ENCODE measurements around the gene GGPS1. TPM values are rescaled to one million over a fixed set of nuclear protein-coding genes. Genes with fewer than 3 reads are reported as not detected.
"Not testable (repeated sequence)": the region's sequence is repeated elsewhere in the genome, so short reads cannot be mapped to it uniquely, and the experiment has no call there.

Gene GGPS1
- total RNA-seq, 2 experiments from 2014 or later = 24.5 to 25.9 TPM

GRCh38 chr1:235375919-235376605 is 47.7 kb downstream of the GGPS1 start:
- H3K9me3 Mint-ChIP-seq (ENCODE audit: insufficient read depth) = no peaks in the 10 kb centered on the region
- POLR2A ChIA-PET = interaction anchor here (0.7 to 0.8 kb wide), 2 partner anchors 8 to 11 kb away, joined by 3 to 4 read pairs; partner anchors contain the start of gene TBCE

DNA sequence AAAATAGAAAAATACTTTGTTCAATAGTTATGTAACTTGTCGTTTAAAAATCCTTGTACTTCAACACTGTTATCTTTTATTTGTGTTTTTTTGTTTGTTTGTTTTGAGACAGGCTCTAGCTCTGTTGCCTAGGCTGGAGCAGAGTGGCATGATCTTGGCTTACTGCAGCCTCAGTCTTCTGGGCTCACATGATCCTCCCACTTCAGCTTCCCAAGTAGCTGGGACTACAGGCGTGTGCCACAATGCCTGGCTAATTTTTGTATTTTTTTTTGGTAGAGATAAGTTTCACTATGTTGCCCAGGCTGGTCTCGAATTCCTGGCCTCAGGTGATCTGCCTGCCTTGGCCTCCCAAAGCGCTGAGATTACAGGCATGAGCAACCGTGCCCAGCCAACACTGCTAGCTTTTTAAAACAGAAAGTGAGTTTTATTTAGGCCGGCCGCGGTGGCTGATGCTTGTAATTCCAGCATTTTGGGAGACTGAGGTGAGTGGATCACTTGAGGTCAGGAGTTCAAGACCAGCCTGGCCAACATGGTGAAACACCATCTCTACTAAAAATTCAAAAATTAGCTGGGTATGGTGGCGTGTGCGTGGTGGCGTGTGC is 49.9 kb downstream of the GGPS1 start:
- CTCF ChIA-PET = interaction anchor here (1.4 to 2.7 kb wide), 2 partner anchors 37 to 39 kb away, joined by 3 to 8 read pairs; no protein-coding TSS in a partner anchor
- H3K4me1 Mint-ChIP-seq (ENCODE audit: low read depth); H3K9me3 Mint-ChIP-seq (ENCODE audit: insufficient read depth); ATAC-seq; H3K27ac Mint-ChIP-seq; H3K4me3 Mint-ChIP-seq; H3K27me3 Mint-ChIP-seq (ENCODE audit: low read depth); POLR2A ChIA-PET; DNase-seq: not testable (repeated sequence)
- H3K36me3 Mint-ChIP-seq (ENCODE audit: low read depth) = peaks cover 32% of the 10 kb centered on the region

More at GRCh38 chr1:235375919-235376605, 47.7 kb downstream of the GGPS1 start:
- Mint-ChIP-seq H3K36me3 (ENCODE audit: low read depth) (peaks cover 25% of the 10 kb centered on the region), H3K27ac (peak overlapping the region; percentile 9), H3K4me3 (no peak overlapping the region), H3K4me1 (ENCODE audit: low read depth) (no peaks in the 10 kb centered on the region), H3K27me3 (ENCODE audit: low read depth) (no peaks in the 10 kb centered on the region)
- CTCF ChIA-PET = no interaction called here
- no peak for ATAC-seq
- DNase-seq = no peak

DNA sequence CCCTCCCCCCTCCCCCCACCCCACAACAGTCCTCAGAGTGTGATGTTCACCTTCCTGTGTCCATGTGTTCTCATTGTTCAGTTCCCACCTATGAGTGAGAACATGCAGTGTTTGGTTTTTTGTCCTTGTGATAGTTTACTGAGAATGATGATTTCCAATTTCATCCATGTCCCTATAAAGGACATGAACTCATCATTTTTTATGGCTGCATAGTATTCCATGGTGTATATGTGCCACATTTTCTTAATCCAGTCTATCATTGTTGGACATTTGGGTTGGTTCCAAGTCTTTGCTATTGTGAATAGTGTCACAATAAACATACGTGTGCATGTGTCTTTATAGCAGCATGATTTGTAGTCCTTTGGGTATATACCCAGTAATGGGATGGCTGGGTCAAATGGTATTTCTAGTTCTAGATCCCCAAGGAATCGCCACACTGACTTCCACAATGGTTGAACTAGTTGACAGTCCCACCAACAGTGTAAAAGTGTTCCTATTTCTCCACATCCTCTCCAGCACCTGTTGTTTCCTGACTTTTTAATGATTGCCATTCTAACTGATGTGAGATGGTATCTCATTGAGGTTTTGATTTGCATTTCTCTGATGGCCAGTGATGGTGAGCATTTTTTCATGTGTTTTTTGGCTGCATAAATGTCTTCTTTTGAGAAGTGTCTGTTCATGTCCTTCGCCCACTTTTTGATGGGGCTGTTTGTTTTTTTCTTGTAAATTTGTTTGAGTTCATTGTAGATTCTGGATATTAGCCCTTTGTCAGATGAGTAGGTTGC is 53.8 kb downstream of the GGPS1 start:
- H3K4me3 Mint-ChIP-seq; H3K4me1 Mint-ChIP-seq (ENCODE audit: low read depth); CTCF ChIA-PET; DNase-seq; ATAC-seq; H3K27ac Mint-ChIP-seq; H3K27me3 Mint-ChIP-seq (ENCODE audit: low read depth); H3K9me3 Mint-ChIP-seq (ENCODE audit: insufficient read depth); POLR2A ChIA-PET: not testable (repeated sequence)
- H3K36me3 Mint-ChIP-seq (ENCODE audit: low read depth) = peaks cover 28% of the 10 kb centered on the region

DNA sequence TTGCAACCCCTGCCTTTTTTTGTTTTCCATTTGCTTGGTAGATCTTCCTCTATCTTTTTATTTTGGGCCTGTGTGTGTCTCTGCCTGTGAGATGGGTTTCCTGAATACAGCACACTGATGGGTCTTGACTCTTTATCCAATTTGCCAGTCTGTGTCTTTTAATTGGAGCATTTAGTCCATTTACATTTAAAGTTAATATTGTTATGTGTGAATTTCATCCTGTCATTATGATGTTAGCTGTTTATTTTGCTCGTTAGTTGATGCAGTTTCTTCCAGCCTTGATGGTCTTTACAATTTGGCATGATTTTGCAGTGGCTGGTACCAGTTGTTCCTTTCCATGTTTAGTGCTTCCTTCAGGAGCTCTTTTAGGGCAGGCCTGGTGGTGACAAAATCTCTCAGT is 57.3 kb downstream of the GGPS1 start:
- POLR2A ChIA-PET; DNase-seq; ATAC-seq; H3K4me1 Mint-ChIP-seq (ENCODE audit: low read depth); H3K9me3 Mint-ChIP-seq (ENCODE audit: insufficient read depth); H3K27ac Mint-ChIP-seq; H3K27me3 Mint-ChIP-seq (ENCODE audit: low read depth); CTCF ChIA-PET; H3K4me3 Mint-ChIP-seq: not testable (repeated sequence)
- peaks cover 31% of the 10 kb centered on the region for H3K36me3 Mint-ChIP-seq (ENCODE audit: low read depth)

GRCh38 chr1:235391874-235392273 is 63.5 kb downstream of the GGPS1 start:
- CTCF ChIA-PET = interaction anchor here (4.3 kb wide), 1 partner anchor 25 kb away, joined by 13 read pairs; no protein-coding TSS in a partner anchor
- POLR2A ChIA-PET = no interaction called here

More at GRCh38 chr1:235391874-235392273, 63.5 kb downstream of the GGPS1 start:
- H3K36me3 Mint-ChIP-seq (ENCODE audit: low read depth) = peaks cover 11% of the 10 kb centered on the region
- no peaks in the 10 kb centered on the region for H3K4me1 Mint-ChIP-seq (ENCODE audit: low read depth)
- ATAC-seq = no peak
- H3K27me3 Mint-ChIP-seq (ENCODE audit: low read depth) = no peaks in the 10 kb centered on the region
- H3K4me3 Mint-ChIP-seq = no peak overlapping the region
- DNase-seq = no peak
- H3K27ac Mint-ChIP-seq = no peak overlapping the region
- peaks cover 5% of the 10 kb centered on the region for H3K9me3 Mint-ChIP-seq (ENCODE audit: insufficient read depth)

Other genes starting within 250 kb of the GGPS1 start
- 10 to 100 TPM; 72.2 to 81.7 TPM for gene TOMM20, start 199.7 kb upstream of the GGPS1 start, total RNA-seq
- gene RBM34, start 167.3 kb upstream of the GGPS1 start, total RNA-seq = 100 to 1,000 TPM; 115 to 117 TPM
- 10 to 100 TPM; 43.3 to 45.7 TPM for gene ARID4B, start 391 bp upstream of the GGPS1 start, total RNA-seq
- gene TBCE, start 38.9 kb downstream of the GGPS1 start, total RNA-seq = 10 to 100 TPM; 28.1 to 31.9 TPM
- 10 to 100 TPM; 12.9 to 13.0 TPM for gene B3GALNT2, start 175.9 kb downstream of the GGPS1 start, total RNA-seq